Uterus (tissue), 4 donors: ENCODE results near the gene RRP1B. TPM values are rescaled to one million over a fixed set of nuclear protein-coding genes. Genes with fewer than 3 reads are reported as not detected.

ENCODE experiments used
- DNase-seq, 2 donors: peaks; one replicate each; pipeline ENCODE4 v3.0.0-alpha.2; 2019 to 2020
- H3K27ac ChIP-seq, 2 donors: fragments of 200-600 bp; sonication (generic); 1 replicate in 1 of 2; 2 replicates in 1 of 2; pipeline ENCODE4 v1.5.1; 2016 to 2018
- H3K27me3 ChIP-seq, 2 donors: fragments of 200-600 bp; sonication (generic); one replicate each; pipeline ENCODE4 v1.5.1; 2018 to 2019; ENCODE audit warnings: control low read depth in 1 of 2
- H3K36me3 ChIP-seq, 2 donors: fragments of 200-600 bp; sonication (generic); one replicate each; pipeline ENCODE4 v1.5.1; 2019; ENCODE audit warnings: control low read depth in 1 of 2
- H3K4me1 ChIP-seq, 2 donors: fragments of 200-600 bp; sonication (generic); one replicate each; pipeline ENCODE4 v1.5.1; 2018 to 2019; ENCODE audit warnings: control low read depth in 1 of 2
- H3K4me3 ChIP-seq, 2 donors: fragments of 200-600 bp; sonication (generic); 1 replicate in 1 of 2; 2 replicates in 1 of 2; pipeline ENCODE4 v1.5.1; 2018 to 2019; ENCODE audit warnings: mild to moderate bottlenecking in 1 of 2
- H3K9me3 ChIP-seq, 2 donors: fragments of 200-600 bp; sonication (generic); one replicate each; pipeline ENCODE4 v1.5.1; 2019; ENCODE audit warnings: control low read depth in 1 of 2
- POLR2A ChIP-seq, 2 donors: fragments of 450-650 bp; IDR thresholded peaks; one replicate each; pipeline ENCODE4 v1.6.1; 2016; ENCODE audit warnings: antibody characterized with exemption in 2 of 2, mild to moderate bottlenecking in 1 of 2, moderate library complexity in 1 of 2
- intact Hi-C: fragments of 100-400 bp; cut with DNase I; formaldehyde crosslinking; loops from one replicate; pipeline ENCODE4 v1.15.1; 2023; ENCODE audit warnings: low total_unique reads
- total RNA-seq, 4 donors: library from RNA; depleted of rRNA in 3 of 4; stranded (reverse); fragments of >200 nt in 3 of 4; gene quantifications; one replicate each; pipeline versions ENCODE4 v1.1.0 to v1.2.4, GENCODE V29; 2014 to 2023
- TF ChIP-seq, protein P1 (sequence below), 4 experiments: fragments of 200-600 bp in 2 of 4; fragments of 450-650 bp in 2 of 4; sonication (generic) in 2 of 4; IDR thresholded peaks; one replicate each; pipeline ENCODE4 v1.5.1; 2016 to 2019; ENCODE audit warnings: antibody characterized with exemption in 4 of 4, mild to moderate bottlenecking in 2 of 4, moderate library complexity in 1 of 4
- donor health status: DM: yes; HTN: yes; CAD: no.

RRP1B gene
- total RNA-seq, 4 donors from 2014 or later = 9.7 to 28.1 (median 19.3) TPM

DNA sequence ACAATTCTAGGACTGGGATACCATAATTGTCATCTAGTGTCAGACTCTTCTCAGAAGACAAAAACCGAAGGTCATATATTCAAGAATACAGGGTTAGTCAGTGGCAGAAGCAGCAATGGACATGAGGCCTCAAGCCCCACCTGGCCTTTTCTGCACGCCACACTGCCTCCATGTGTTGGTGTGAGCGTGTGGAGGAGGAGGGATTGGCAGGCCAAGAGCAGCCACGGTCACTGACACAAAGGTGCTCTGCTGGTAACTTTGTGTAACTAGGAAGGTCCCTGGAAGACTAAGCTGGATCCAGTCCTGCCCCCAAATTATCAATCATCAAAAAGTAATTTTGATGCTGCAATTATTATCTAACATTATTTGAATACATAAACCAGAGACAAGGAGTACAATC, 35.0 kb upstream of the RRP1B start:
- Histone ChIP-seq H3K27me3 (no peaks in the 10 kb centered on the region), H3K4me3 (no peak overlapping the region), H3K36me3 (no peaks in the 10 kb centered on the region), H3K4me1 (no peaks in the 10 kb centered on the region), H3K27ac (no peak overlapping the region), H3K9me3 (peaks cover 0 to 4% of the 10 kb centered on the region in 2 donors)
- DNase-seq = no peak
- TF ChIP-seq, protein P1, sequence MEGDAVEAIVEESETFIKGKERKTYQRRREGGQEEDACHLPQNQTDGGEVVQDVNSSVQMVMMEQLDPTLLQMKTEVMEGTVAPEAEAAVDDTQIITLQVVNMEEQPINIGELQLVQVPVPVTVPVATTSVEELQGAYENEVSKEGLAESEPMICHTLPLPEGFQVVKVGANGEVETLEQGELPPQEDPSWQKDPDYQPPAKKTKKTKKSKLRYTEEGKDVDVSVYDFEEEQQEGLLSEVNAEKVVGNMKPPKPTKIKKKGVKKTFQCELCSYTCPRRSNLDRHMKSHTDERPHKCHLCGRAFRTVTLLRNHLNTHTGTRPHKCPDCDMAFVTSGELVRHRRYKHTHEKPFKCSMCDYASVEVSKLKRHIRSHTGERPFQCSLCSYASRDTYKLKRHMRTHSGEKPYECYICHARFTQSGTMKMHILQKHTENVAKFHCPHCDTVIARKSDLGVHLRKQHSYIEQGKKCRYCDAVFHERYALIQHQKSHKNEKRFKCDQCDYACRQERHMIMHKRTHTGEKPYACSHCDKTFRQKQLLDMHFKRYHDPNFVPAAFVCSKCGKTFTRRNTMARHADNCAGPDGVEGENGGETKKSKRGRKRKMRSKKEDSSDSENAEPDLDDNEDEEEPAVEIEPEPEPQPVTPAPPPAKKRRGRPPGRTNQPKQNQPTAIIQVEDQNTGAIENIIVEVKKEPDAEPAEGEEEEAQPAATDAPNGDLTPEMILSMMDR (IDR thresholded peaks at IDR 0.05) = no peak
- no peak for TF ChIP-seq POLR2A (IDR thresholded peaks at IDR 0.05)
- intact Hi-C loops = no loop called here

DNA sequence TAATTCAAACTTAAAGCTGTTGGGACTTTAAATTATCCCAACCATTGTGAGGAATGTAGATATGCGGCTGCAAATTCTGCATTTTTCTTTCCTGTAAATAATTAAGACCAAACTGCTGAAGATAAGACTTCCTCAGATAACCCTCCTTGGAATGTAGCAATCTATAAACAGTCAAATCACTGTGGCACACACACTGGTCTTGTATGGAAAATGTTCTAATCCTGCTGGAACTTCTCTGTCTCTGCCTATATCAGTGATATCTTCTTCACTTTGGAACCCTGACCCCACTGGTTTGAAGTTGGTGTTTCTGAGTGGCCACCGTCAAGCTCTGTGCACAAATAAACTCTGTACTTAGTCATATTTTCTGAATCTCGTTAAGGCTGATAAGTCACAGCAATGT, 33.0 kb upstream of the RRP1B start:
- Histone ChIP-seq H3K4me1 (no peaks in the 10 kb centered on the region), H3K27me3 (no peaks in the 10 kb centered on the region), H3K9me3 (no peaks in the 10 kb centered on the region), H3K4me3 (no peak overlapping the region), H3K27ac (no peak overlapping the region), H3K36me3 (no peaks in the 10 kb centered on the region)
- intact Hi-C loops = no loop called here
- TF ChIP-seq POLR2A (IDR thresholded peaks at IDR 0.05) = no peak
- TF ChIP-seq, protein P1 (IDR thresholded peaks at IDR 0.05) = no peak
- DNase-seq = no peak

DNA sequence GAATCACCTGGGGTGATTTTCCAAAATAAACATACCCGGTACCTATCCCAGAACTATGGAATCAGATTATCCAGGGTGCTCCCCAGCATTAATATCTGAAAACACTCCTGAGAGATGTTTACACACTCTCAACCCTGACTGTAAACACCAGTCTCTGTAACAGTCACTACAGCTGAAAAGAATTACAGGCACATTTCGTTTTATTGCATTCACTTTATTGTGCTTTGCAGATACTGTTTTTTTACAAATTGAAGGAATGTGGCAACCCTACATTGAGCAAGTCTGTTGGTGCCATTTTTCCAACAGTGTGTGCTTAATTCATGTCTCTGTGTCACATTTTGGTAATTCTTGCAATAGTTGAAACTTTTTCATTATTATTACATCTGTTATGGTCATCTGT, 31.8 kb upstream of the RRP1B start:
- no peaks in the 10 kb centered on the region for H3K9me3 ChIP-seq
- no peak overlapping the region for H3K4me3 ChIP-seq
- TF ChIP-seq, protein P1 (IDR thresholded peaks at IDR 0.05) = no peak
- no peak for TF ChIP-seq POLR2A (IDR thresholded peaks at IDR 0.05)
- H3K4me1 ChIP-seq = no peaks in the 10 kb centered on the region
- intact Hi-C loops = no loop called here
- no peak for DNase-seq
- no peak overlapping the region for H3K27ac ChIP-seq
- H3K36me3 ChIP-seq = no peaks in the 10 kb centered on the region
- H3K27me3 ChIP-seq = no peaks in the 10 kb centered on the region

DNA sequence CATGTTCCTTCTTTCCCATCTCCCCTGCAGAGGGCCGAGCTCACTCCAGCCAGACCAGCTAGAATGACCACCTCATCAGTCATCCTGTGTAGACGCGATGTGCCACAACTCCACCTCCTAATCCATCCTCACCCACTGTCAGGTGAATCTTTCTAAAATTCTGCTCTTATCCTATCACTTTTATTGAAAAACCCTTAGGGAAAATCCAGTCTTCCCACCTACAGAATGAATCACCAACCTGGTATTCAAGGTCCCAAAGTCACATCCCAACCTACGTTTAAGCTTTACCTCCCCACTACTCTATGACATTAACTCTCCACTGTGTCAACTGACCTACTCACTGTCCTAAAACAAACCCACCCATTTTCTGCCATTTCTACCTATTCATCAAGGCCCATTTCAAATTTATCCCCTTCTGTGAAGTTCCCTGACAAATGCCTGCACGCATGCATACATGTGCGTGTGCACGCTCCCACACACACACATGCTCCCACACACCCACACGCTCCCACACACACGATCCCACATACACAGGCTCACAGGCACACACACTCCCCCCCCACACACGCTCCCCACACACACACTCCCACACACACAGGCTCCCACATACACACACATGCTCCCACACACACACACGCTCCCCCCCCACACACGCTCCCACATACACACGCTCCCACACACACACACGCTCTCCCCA, 27.8 kb upstream of the RRP1B start:
- intact Hi-C loops = no loop called here
- DNase-seq = no peak
- TF ChIP-seq, protein P1 (IDR thresholded peaks at IDR 0.05) = no peak
- TF ChIP-seq POLR2A (IDR thresholded peaks at IDR 0.05) = no peak
- Histone ChIP-seq H3K4me3 (no peak overlapping the region), H3K9me3 (no peaks in the 10 kb centered on the region), H3K27ac (no peak overlapping the region), H3K4me1 (no peaks in the 10 kb centered on the region), H3K36me3 (no peaks in the 10 kb centered on the region), H3K27me3 (no peaks in the 10 kb centered on the region)

DNA sequence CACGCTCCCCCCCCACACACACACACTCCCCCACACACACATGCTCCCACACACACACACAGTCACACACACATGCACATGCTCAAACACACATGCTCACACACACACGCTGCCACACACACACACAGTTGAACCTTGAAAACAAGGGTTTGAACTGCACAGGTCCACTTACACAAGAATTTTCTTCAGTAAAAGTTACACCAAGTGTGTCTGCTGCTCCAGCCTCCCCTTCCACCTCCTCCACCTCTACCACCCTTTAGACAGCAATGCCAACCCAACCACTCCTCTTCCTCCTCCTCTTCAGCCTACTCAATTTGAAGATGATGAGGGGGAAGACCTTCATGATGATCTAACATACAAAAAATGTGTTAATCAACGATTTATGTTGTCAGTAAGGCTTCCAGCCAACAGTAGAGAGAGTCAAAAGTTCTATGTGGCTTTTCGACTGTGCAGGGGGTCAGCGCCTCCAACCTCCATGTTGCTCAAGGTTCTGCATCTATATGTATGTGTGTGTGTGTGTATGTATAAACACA, 26.9 kb upstream of the RRP1B start:
- Histone ChIP-seq H3K9me3 (no peaks in the 10 kb centered on the region), H3K4me1 (no peaks in the 10 kb centered on the region), H3K4me3 (no peak overlapping the region), H3K36me3 (no peaks in the 10 kb centered on the region), H3K27me3 (no peaks in the 10 kb centered on the region), H3K27ac (no peak overlapping the region)
- TF ChIP-seq, protein P1 (IDR thresholded peaks at IDR 0.05) = no peak
- no peak for TF ChIP-seq POLR2A (IDR thresholded peaks at IDR 0.05)
- DNase-seq = no peak
- intact Hi-C loops = no loop called here
